ENCODE results near the gene BHLHE23.

BHLHE23 gene

GRCh38 chr20:63015147-63015661, 8.4 kb upstream of the BHLHE23 start:
- Histone ChIP-seq H3K36me3 (ENCODE audit: control insufficient read depth, insufficient read depth, low read length) (no peaks in the 10 kb centered on the region), H3K4me3 (ENCODE audit: extremely low read depth, insufficient read depth, low read length, poor library complexity, severe bottlenecking) (no peak overlapping the region), H3K27ac (ENCODE audit: low read depth, low read length, severe bottlenecking) (no peak overlapping the region), H3K4me1 (ENCODE audit: control insufficient read depth, insufficient read depth, low read length, poor library complexity, severe bottlenecking) (no peaks in the 10 kb centered on the region), H3K9me3 (ENCODE audit: control insufficient read depth, low read length) (peaks cover 12% of the 10 kb centered on the region)
- 54 to 55% methylated on average over 8 to 15 of the region's 15 CpGs for WGBS, 2 experiments (ENCODE audit: insufficient coverage in 2 of 2)

DNA sequence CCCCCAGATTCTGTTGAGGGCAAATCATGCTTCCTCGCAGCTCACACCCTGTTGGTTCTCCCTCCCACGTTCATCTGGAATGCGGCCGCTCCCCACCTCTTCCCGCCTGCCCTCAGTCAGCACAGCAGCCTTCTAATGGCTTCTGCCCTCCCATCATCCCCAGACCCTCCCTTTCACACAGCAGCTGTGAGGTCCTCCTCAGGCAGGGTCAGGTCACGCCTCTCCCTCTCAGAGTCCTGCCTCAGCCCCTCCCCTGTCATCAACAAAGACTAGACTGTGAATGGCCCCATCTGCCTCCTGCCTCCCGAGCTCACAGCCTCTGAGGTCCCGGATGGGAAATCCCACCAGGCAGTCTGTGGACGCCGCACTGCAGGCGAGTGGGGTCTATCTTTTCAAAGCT, 7.9 kb upstream of the BHLHE23 start:
- Histone ChIP-seq H3K27ac (ENCODE audit: low read depth, low read length, severe bottlenecking) (no peak overlapping the region), H3K4me3 (ENCODE audit: extremely low read depth, insufficient read depth, low read length, poor library complexity, severe bottlenecking) (peak overlapping the region; percentile 11), H3K36me3 (ENCODE audit: control insufficient read depth, insufficient read depth, low read length) (no peaks in the 10 kb centered on the region), H3K4me1 (ENCODE audit: control insufficient read depth, insufficient read depth, low read length, poor library complexity, severe bottlenecking) (no peaks in the 10 kb centered on the region), H3K9me3 (ENCODE audit: control insufficient read depth, low read length) (peaks cover 12% of the 10 kb centered on the region)
- WGBS, 2 experiments (ENCODE audit: insufficient coverage in 2 of 2): 2 to 10% methylated on average over 10 to 11 of the region's 11 CpGs

DNA sequence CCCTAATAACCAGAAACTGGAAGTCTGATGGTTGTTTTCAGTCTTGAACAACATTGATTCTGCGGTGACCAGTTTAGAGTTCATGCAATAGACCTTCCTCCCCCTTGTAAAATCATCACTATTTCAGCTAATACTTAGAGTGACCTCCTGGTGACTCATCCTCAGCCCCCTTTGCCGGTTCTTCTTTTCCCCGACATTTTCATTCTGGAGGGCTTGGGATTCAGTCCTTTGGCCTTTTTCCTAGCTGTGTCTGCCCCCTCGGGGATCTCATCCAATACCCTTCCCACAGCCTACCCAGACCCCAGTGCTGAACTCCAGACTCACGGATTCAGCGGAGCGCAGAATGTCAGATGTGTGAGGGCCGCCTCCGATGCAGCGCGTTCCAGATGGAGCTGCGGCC, 7.5 kb upstream of the BHLHE23 start:
- WGBS, 2 experiments (ENCODE audit: insufficient coverage in 2 of 2): 11 to 15% methylated on average over 10 to 12 of the region's 12 CpGs

GRCh38 chr20:63013207-63013606, 6.4 kb upstream of the BHLHE23 start:
- Histone ChIP-seq H3K9me3 (ENCODE audit: control insufficient read depth, low read length) (peaks cover 12% of the 10 kb centered on the region), H3K27ac (ENCODE audit: low read depth, low read length, severe bottlenecking) (no peak overlapping the region), H3K4me3 (ENCODE audit: extremely low read depth, insufficient read depth, low read length, poor library complexity, severe bottlenecking) (no peak overlapping the region), H3K36me3 (ENCODE audit: control insufficient read depth, insufficient read depth, low read length) (no peaks in the 10 kb centered on the region), H3K4me1 (ENCODE audit: control insufficient read depth, insufficient read depth, low read length, poor library complexity, severe bottlenecking) (peaks cover 5% of the 10 kb centered on the region)

More for the DNA sequence above, 7.5 kb upstream of the BHLHE23 start:
- peak overlapping the region; percentile 11 for H3K4me3 ChIP-seq (ENCODE audit: extremely low read depth, insufficient read depth, low read length, poor library complexity, severe bottlenecking)
- no peaks in the 10 kb centered on the region for H3K36me3 ChIP-seq (ENCODE audit: control insufficient read depth, insufficient read depth, low read length)
- H3K9me3 ChIP-seq (ENCODE audit: control insufficient read depth, low read length): peaks cover 12% of the 10 kb centered on the region
- H3K27ac ChIP-seq (ENCODE audit: low read depth, low read length, severe bottlenecking): no peak overlapping the region
- no peaks in the 10 kb centered on the region for H3K4me1 ChIP-seq (ENCODE audit: control insufficient read depth, insufficient read depth, low read length, poor library complexity, severe bottlenecking)

DNA sequence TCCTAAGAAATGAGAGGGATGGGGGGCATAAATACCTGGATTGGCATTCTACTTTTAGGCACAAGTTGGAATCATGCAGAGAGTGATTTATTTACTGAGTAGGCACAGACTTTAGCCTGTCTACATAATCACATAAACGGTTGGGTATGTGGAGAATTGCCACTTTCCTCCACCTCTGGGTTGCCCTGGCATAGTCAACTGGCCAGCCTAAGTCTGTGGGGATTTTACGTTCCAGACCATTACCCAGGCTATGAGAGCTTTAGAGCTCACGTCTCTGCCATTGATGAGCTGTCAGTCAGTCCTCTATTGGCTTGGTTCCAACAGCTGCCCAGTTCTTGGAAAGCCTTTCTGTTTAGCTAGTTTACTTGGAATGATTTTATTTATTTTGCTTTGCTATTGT, 5.0 kb upstream of the BHLHE23 start:
- peaks cover 5% of the 10 kb centered on the region for H3K4me1 ChIP-seq (ENCODE audit: control insufficient read depth, insufficient read depth, low read length, poor library complexity, severe bottlenecking)
- no peak overlapping the region for H3K27ac ChIP-seq (ENCODE audit: low read depth, low read length, severe bottlenecking)
- WGBS, 2 experiments (ENCODE audit: insufficient coverage in 2 of 2): 71 to 89% methylated on average over 3 of the region's 3 CpGs
- H3K36me3 ChIP-seq (ENCODE audit: control insufficient read depth, insufficient read depth, low read length): no peaks in the 10 kb centered on the region
- no peak overlapping the region for H3K4me3 ChIP-seq (ENCODE audit: extremely low read depth, insufficient read depth, low read length, poor library complexity, severe bottlenecking)
- H3K9me3 ChIP-seq (ENCODE audit: control insufficient read depth, low read length): peaks cover 12% of the 10 kb centered on the region

- H3K36me3 ChIP-seq (ENCODE audit: control insufficient read depth, insufficient read depth, low read length): no peaks in the 10 kb centered on the region
- no peak overlapping the region for H3K27ac ChIP-seq (ENCODE audit: low read depth, low read length, severe bottlenecking)
- WGBS, 2 experiments (ENCODE audit: insufficient coverage in 2 of 2): 49% methylated on average over 26 of the region's 30 CpGs
- peaks cover 5% of the 10 kb centered on the region for H3K4me1 ChIP-seq (ENCODE audit: control insufficient read depth, insufficient read depth, low read length, poor library complexity, severe bottlenecking)
- peaks cover 12% of the 10 kb centered on the region for H3K9me3 ChIP-seq (ENCODE audit: control insufficient read depth, low read length)
- no peak overlapping the region for H3K4me3 ChIP-seq (ENCODE audit: extremely low read depth, insufficient read depth, low read length, poor library complexity, severe bottlenecking)
Observed at GRCh38 chr20:63009988-63010769, 3.4 kb upstream of the BHLHE23 start.

DNA sequence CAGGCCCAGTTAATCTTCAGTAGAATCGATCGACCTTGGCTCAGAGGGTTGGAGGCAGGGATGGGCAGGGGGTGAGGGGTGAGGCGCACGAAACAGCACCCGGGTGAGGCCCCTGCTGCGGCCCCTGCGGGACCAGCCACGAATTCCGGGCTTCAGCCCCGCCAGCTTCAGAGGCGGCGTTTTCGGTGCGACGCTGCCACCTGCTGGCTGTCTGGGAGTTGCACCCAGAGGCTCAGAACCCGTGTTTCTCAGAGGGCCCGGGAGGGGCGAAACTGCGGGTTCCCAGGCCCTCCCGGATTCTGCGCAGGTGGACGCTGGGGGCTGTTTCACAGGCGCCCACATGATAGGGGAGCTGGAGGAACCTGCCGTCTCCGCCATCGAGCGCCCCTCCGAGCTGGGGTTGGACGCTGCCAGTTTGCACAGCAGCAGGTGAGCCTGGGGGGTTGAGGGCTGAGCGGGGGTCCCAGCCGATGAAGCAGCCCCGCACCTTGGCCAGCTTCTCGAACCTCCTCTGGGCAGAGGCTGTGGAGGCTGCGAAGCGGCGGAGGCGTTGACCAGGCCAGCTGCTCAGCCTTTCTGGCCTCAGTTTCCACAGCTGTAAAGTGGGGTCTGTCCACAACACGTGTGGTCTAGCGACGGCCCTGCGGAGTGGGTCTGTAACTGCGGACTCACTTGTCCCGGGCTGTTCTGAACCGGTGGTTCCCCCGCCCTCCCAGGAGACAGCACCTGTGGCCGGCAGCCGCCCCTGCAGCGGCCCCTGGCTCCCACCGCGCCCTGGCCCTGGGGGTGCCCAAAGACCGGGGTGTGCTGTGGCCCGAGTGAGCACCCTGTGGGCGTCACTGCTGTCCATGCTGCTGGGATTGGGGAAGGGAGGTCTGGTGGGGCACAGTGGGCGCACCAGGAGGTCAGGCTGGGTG, 2.5 kb upstream of the BHLHE23 start:
- 21 to 24% methylated on average over 36 to 51 of the region's 54 CpGs for WGBS, 2 experiments (ENCODE audit: insufficient coverage in 2 of 2)
- H3K4me3 ChIP-seq (ENCODE audit: extremely low read depth, insufficient read depth, low read length, poor library complexity, severe bottlenecking): no peak overlapping the region

GRCh38 chr20:63008541-63009044, 1.8 kb upstream of the BHLHE23 start:
- WGBS, 2 experiments (ENCODE audit: insufficient coverage in 2 of 2): 9 to 13% methylated on average over 21 of the region's 21 CpGs
- Histone ChIP-seq H3K36me3 (ENCODE audit: control insufficient read depth, insufficient read depth, low read length) (no peaks in the 10 kb centered on the region), H3K9me3 (ENCODE audit: control insufficient read depth, low read length) (peaks cover 12% of the 10 kb centered on the region), H3K27ac (ENCODE audit: low read depth, low read length, severe bottlenecking) (no peak overlapping the region), H3K4me3 (ENCODE audit: extremely low read depth, insufficient read depth, low read length, poor library complexity, severe bottlenecking) (no peak overlapping the region), H3K4me1 (ENCODE audit: control insufficient read depth, insufficient read depth, low read length, poor library complexity, severe bottlenecking) (peaks cover 5% of the 10 kb centered on the region)

More for the DNA sequence above, 2.5 kb upstream of the BHLHE23 start:
- no peaks in the 10 kb centered on the region for H3K36me3 ChIP-seq (ENCODE audit: control insufficient read depth, insufficient read depth, low read length)
- peaks cover 12% of the 10 kb centered on the region for H3K9me3 ChIP-seq (ENCODE audit: control insufficient read depth, low read length)
- H3K27ac ChIP-seq (ENCODE audit: low read depth, low read length, severe bottlenecking): no peak overlapping the region
- H3K4me1 ChIP-seq (ENCODE audit: control insufficient read depth, insufficient read depth, low read length, poor library complexity, severe bottlenecking): peaks cover 5% of the 10 kb centered on the region

DNA sequence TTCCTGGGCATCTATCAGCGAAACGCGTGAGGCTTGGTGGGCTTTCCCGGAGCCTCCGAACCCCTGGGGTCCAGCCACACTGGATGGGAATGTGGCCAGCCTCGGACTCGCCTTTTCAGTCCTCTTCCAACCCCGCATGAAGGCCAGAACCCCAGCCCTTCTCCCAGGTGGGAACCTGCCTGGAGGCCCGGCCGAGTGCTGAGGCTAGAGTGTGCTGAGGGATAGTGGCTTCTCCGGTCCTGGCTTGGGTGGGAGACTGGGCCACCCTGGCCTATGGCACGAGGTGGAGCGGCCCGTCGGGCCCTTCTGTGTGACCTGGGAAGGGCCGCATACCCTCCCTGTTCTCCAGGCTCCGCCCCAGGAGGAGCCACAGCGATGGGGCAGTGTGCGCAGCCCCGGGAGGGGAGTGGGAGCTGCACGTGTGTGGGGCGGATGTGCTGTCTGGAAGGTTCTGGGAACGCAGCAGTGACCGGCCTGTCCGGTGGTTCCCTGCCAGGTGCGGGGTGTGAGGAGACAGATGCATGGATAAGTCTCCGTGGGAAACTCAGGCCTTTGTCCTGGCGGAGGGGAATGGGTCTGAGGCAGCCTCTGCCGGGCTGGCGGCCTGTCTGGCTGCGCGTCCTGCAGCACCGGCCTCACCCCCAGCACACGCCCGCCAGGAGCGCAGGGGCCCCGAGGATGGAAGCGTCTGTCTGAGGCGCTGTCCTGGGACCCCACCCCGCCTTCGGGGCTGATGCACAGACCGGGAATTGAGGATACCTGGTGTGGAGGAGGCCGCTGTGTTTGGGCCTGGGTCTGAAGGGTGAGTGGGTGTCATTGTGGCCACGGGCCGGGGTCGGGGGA, 1.1 kb upstream of the BHLHE23 start:
- Histone ChIP-seq H3K36me3 (ENCODE audit: control insufficient read depth, insufficient read depth, low read length) (no peaks in the 10 kb centered on the region), H3K9me3 (ENCODE audit: control insufficient read depth, low read length) (peaks cover 4% of the 10 kb centered on the region), H3K4me1 (ENCODE audit: control insufficient read depth, insufficient read depth, low read length, poor library complexity, severe bottlenecking) (peaks cover 5% of the 10 kb centered on the region), H3K27ac (ENCODE audit: low read depth, low read length, severe bottlenecking) (no peak overlapping the region), H3K4me3 (ENCODE audit: extremely low read depth, insufficient read depth, low read length, poor library complexity, severe bottlenecking) (no peak overlapping the region)
- WGBS, 2 experiments (ENCODE audit: insufficient coverage in 2 of 2): 5 to 10% methylated on average over 34 to 36 of the region's 46 CpGs

GRCh38 chr20:63007360-63007645, 539 bp upstream of the BHLHE23 start:
- H3K4me3 ChIP-seq (ENCODE audit: extremely low read depth, insufficient read depth, low read length, poor library complexity, severe bottlenecking): peak overlapping the region; percentile 19
- WGBS, 2 experiments (ENCODE audit: insufficient coverage in 2 of 2): 1 to 5% methylated on average over 19 to 20 of the region's 24 CpGs
- no peak overlapping the region for H3K27ac ChIP-seq (ENCODE audit: low read depth, low read length, severe bottlenecking)
- peaks cover 5% of the 10 kb centered on the region for H3K4me1 ChIP-seq (ENCODE audit: control insufficient read depth, insufficient read depth, low read length, poor library complexity, severe bottlenecking)
- no peaks in the 10 kb centered on the region for H3K36me3 ChIP-seq (ENCODE audit: control insufficient read depth, insufficient read depth, low read length)
- no peaks in the 10 kb centered on the region for H3K9me3 ChIP-seq (ENCODE audit: control insufficient read depth, low read length)
